MM.1S (cell line): ENCODE results near the gene CLEC4F.
A peak's percentile ranks its signal among the peaks of the same experiment; 100 is the strongest.

Experiments used
- DNase-seq: peaks from one replicate; pipeline ENCODE4 v3.0.0-alpha.2; 2015
- H2AFZ ChIP-seq: fragments of 300-600 bp; sonication (generic); 2 replicates; pipeline ENCODE4 v1.6.0; 2016; ENCODE audit warnings: antibody characterized with exemption, low read length
- H3F3A ChIP-seq: fragments of 300-600 bp; sonication (generic); 2 replicates; pipeline ENCODE4 v1.6.1; 2016; ENCODE audit warnings: mild to moderate bottlenecking, antibody characterized with exemption, low read length, moderate library complexity, mixed read lengths; ENCODE audit not compliant: insufficient read depth
- H3K27ac ChIP-seq: fragments of 300-600 bp; sonication (generic); 2 replicates; pipeline ENCODE4 v1.5.1; 2016; ENCODE audit warnings: mild to moderate bottlenecking, low read length
- H3K27me3 ChIP-seq: fragments of 300-600 bp; sonication (generic); replicated peaks from 2 replicates; pipeline ENCODE4 v1.6.0; 2016; ENCODE audit warnings: low read length; ENCODE audit not compliant: insufficient read depth
- H3K36me3 ChIP-seq: fragments of 300-600 bp; sonication (generic); replicated peaks from 2 replicates; pipeline ENCODE4 v1.6.1; 2016; ENCODE audit warnings: mild to moderate bottlenecking, low read length, mixed read lengths; ENCODE audit not compliant: insufficient read depth
- H3K4me1 ChIP-seq: fragments of 300-600 bp; sonication (generic); 2 replicates; pipeline ENCODE4 v1.6.1; 2016; ENCODE audit warnings: low read length, mixed read lengths
- H3K4me2 ChIP-seq: fragments of 300-600 bp; sonication (generic); 2 replicates; pipeline ENCODE4 v1.6.0; 2016; ENCODE audit warnings: low read depth, low read length
- H3K4me3 ChIP-seq: fragments of 300-600 bp; sonication (generic); 2 replicates; pipeline ENCODE4 v1.5.1; 2016; ENCODE audit warnings: low read length, mixed read lengths
- H3K79me2 ChIP-seq: fragments of 300-600 bp; sonication (generic); 2 replicates; pipeline ENCODE4 v1.6.1; 2016; ENCODE audit warnings: mixed run types, low read length, mixed read lengths
- H3K9ac ChIP-seq: fragments of 300-600 bp; sonication (generic); 2 replicates; pipeline ENCODE4 v1.6.1; 2016; ENCODE audit warnings: low read length, mixed read lengths
- H3K9me2 ChIP-seq: fragments of 300-600 bp; sonication (generic); replicated peaks from 2 replicates; pipeline ENCODE4 v1.6.1; 2016; ENCODE audit warnings: mild to moderate bottlenecking, low read length, mixed read lengths; ENCODE audit not compliant: insufficient read depth
- H3K9me3 ChIP-seq: fragments of 300-600 bp; sonication (generic); replicated peaks from 2 replicates; pipeline ENCODE4 v1.6.1; 2016; ENCODE audit warnings: mild to moderate bottlenecking, low read length, mixed read lengths; ENCODE audit not compliant: insufficient read depth
- H4K20me1 ChIP-seq: fragments of 300-600 bp; sonication (generic); 2 replicates; pipeline ENCODE4 v1.6.1; 2016; ENCODE audit warnings: mild to moderate bottlenecking, low read length, moderate library complexity, mixed read lengths; ENCODE audit not compliant: insufficient read depth
- EZH2 ChIP-seq: fragments of 300-600 bp; sonication (generic); optimal IDR thresholded peaks from 2 replicates; pipeline ENCODE3; 2017; ENCODE audit warnings: low read depth, mild to moderate bottlenecking, antibody characterized with exemption, low read length, mixed read lengths
- EZH2phosphoT487 ChIP-seq: fragments of 300-600 bp; sonication (generic); IDR thresholded peaks from 2 replicates; pipeline ENCODE4 v1.6.1; 2018; ENCODE audit warnings: antibody characterized with exemption, low read length
- TF ChIP-seq, protein P1 (sequence below): fragments of 300-600 bp; sonication (generic); IDR thresholded peaks from 2 replicates; pipeline ENCODE4 v1.5.1; 2016; ENCODE audit warnings: antibody characterized with exemption, low read length, mixed read lengths

Gene CLEC4F

DNA sequence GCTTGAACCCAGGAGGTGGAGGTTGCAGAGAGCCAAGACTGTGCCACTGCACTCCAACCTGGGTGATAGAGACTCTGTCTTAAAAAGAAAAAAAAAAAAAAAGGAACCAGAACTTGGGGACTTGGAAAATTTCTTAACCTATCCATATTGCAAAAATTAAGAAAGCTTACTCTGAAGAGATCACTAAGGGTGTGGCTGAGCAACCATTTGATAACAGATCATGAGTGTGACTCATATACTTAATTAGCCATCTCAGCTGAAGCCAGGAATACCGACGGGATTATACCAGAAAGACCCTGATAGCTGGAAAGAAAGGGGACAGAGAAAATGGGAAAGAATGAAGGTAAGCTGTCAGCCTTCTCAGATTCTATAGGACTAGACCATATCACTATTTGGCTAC lies 45.3 kb downstream of the CLEC4F start:
- Histone ChIP-seq H2AFZ (no peak overlapping the region), H3K4me3 (no peak overlapping the region), H3K79me2 (no peaks in the 10 kb centered on the region), H3K4me1 (peaks cover 6% of the 10 kb centered on the region), H3K27ac (no peak overlapping the region), H4K20me1 (no peaks in the 10 kb centered on the region), H3K9me2 (no peaks in the 10 kb centered on the region), H3K27me3 (0 out of 2 replicates have a peak, but pooled peaks cover 5% of the 10 kb centered on the region), H3K9ac (no peak overlapping the region), H3K4me2 (no peak overlapping the region), H3K36me3 (no peaks in the 10 kb centered on the region), H3F3A (no peaks in the 10 kb centered on the region), H3K9me3 (no peaks in the 10 kb centered on the region)
- DNase-seq: no peak
- TF ChIP-seq EZH2: no peak
- TF ChIP-seq EZH2phosphoT487: no peak
- TF ChIP-seq, protein P1, sequence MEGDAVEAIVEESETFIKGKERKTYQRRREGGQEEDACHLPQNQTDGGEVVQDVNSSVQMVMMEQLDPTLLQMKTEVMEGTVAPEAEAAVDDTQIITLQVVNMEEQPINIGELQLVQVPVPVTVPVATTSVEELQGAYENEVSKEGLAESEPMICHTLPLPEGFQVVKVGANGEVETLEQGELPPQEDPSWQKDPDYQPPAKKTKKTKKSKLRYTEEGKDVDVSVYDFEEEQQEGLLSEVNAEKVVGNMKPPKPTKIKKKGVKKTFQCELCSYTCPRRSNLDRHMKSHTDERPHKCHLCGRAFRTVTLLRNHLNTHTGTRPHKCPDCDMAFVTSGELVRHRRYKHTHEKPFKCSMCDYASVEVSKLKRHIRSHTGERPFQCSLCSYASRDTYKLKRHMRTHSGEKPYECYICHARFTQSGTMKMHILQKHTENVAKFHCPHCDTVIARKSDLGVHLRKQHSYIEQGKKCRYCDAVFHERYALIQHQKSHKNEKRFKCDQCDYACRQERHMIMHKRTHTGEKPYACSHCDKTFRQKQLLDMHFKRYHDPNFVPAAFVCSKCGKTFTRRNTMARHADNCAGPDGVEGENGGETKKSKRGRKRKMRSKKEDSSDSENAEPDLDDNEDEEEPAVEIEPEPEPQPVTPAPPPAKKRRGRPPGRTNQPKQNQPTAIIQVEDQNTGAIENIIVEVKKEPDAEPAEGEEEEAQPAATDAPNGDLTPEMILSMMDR: no peak

DNA sequence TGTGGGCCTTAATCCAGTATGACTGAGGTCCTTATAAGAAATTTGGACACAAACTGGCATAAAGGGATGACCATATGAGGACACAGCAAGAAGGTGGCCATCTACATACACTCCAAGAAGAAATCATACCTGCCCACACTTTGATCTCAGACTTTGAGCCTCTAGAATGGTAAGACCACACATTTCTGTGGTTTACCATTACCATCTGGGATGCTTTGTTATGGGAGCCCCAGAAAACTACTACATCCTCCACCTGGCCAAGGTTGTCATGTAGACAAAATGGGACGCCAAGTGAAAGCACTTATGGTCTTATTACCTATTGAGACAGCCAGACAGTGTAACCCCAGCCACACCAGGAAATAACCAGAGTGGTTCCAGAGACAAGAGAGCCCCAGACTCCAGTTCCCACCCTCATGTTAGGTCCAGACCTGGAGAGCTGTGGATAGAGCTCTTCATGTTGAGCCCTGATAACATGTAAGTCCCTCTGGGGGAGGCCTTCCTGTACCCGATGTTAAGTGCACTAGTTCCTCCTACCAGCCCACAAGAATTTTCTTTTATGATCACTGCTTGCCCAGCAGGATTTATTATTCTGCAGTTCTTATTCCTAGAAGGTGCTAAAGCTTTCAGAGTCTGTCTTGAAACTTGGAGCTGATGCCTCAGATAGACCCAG lies 47.8 kb downstream of the CLEC4F start:
- Histone ChIP-seq H3K4me2 (no peak overlapping the region), H3K4me3 (no peak overlapping the region), H3K9me2 (no peaks in the 10 kb centered on the region), H4K20me1 (no peaks in the 10 kb centered on the region), H3K4me1 (peaks cover 6% of the 10 kb centered on the region), H3K27ac (no peak overlapping the region), H2AFZ (no peak overlapping the region), H3K27me3 (0 out of 2 replicates have a peak, but pooled peaks cover 5% of the 10 kb centered on the region), H3K9ac (no peak overlapping the region), H3F3A (no peaks in the 10 kb centered on the region), H3K79me2 (no peaks in the 10 kb centered on the region), H3K9me3 (no peaks in the 10 kb centered on the region), H3K36me3 (no peaks in the 10 kb centered on the region)
- TF ChIP-seq EZH2 (no peak), EZH2phosphoT487 (no peak)
- TF ChIP-seq, protein P1: no peak
- DNase-seq: peak; percentile 87

DNA sequence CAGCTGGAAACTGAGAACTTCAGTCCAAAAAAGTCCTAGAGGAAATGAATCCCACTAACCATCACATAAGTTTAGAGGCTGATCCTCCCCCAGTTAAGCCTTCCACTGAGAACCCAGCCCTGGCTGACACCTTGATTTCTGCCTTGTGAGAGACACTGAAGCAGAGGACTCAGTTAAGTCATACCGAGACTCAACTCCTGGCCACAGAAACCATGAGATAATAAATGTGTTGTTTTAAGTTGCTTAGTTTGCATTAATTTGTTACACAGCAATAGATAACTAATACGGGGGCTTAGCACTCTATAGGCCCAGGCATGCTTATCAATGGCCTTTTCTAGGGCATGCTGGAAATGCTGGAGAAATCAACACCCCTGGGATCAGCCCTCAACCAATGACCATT lies 49.0 kb downstream of the CLEC4F start:
- no peak overlapping the region for H3K9ac ChIP-seq
- peaks cover 11% of the 10 kb centered on the region for H3K4me1 ChIP-seq
- TF ChIP-seq EZH2phosphoT487 (no peak), EZH2 (no peak)
- TF ChIP-seq, protein P1: no peak
- no peak overlapping the region for H3K27ac ChIP-seq
- H3K4me2 ChIP-seq: no peak overlapping the region
- no peaks in the 10 kb centered on the region for H3F3A ChIP-seq
- no peak for DNase-seq
- H3K9me3 ChIP-seq: no peaks in the 10 kb centered on the region
- no peaks in the 10 kb centered on the region for H3K79me2 ChIP-seq
- H2AFZ ChIP-seq: no peak overlapping the region
- no peaks in the 10 kb centered on the region for H3K36me3 ChIP-seq
- H4K20me1 ChIP-seq: no peaks in the 10 kb centered on the region
- H3K4me3 ChIP-seq: no peak overlapping the region
- H3K27me3 ChIP-seq: 0 out of 2 replicates have a peak, but pooled peaks cover 5% of the 10 kb centered on the region
- no peaks in the 10 kb centered on the region for H3K9me2 ChIP-seq
